CD8-positive, alpha-beta memory T cell (primary cell): ENCODE measurements around the gene DTNB. TPM values are rescaled to one million over a fixed set of nuclear protein-coding genes. Genes with fewer than 3 reads are reported as not detected.
"Not testable (repeated sequence)": the region's sequence is repeated elsewhere in the genome, so short reads cannot be mapped to it uniquely, and the experiment has no call there.

Experiments
- CTCF ChIA-PET: fragments of 350-600 bp; sonication (Branson Sonifier 250); formaldehyde crosslinking; loops from one replicate; lab custom pipeline; 2021; ENCODE audit warnings: antibody characterized with exemption; lab: Charles Lee
- POLR2A ChIA-PET: fragments of 350-600 bp; sonication (Branson Sonifier 250); formaldehyde crosslinking; loops from one replicate; lab custom pipeline; 2021; ENCODE audit warnings: antibody characterized with exemption; lab: Charles Lee
- DNase-seq, 5 donors: peaks; one replicate each; pipeline versions ENCODE4 v3.0.0 to v3.0.0-alpha.2; 2020 to 2022; ENCODE audit warnings: mixed read lengths in 1 of 5
- H3K27ac ChIP-seq: one replicate; pipeline ENCODE4 v1.7.0; 2013; ENCODE audit warnings: low read depth, mild to moderate bottlenecking, low read length, moderate library complexity
- H3K27me3 ChIP-seq: 2 replicates; pipeline ENCODE4 v1.7.0; 2013; ENCODE audit warnings: low read length, mild to moderate bottlenecking; ENCODE audit not compliant: insufficient read depth, poor library complexity, severe bottlenecking
- H3K36me3 ChIP-seq: 2 replicates; pipeline ENCODE4 v1.7.0; 2013; ENCODE audit warnings: mild to moderate bottlenecking, low read length, moderate library complexity; ENCODE audit not compliant: insufficient read depth
- H3K4me1 ChIP-seq: 2 replicates; pipeline ENCODE4 v1.7.0; 2013; ENCODE audit warnings: mild to moderate bottlenecking, low read length, moderate library complexity; ENCODE audit not compliant: insufficient read depth
- H3K4me3 ChIP-seq: 2 replicates; pipeline ENCODE4 v1.7.0; 2013; ENCODE audit warnings: mild to moderate bottlenecking, low read length
- H3K9me3 ChIP-seq: 2 replicates; pipeline ENCODE4 v1.7.0; 2013; ENCODE audit warnings: mild to moderate bottlenecking, low read length
- H3K27ac Mint-ChIP-seq, 8 donors: one replicate each; pipeline ENCODE4 v1.8.0; 2020 to 2021; ENCODE audit warnings: mixed read lengths in 8 of 8, mild to moderate bottlenecking in 6 of 8, inconsistent platforms in 3 of 8, moderate library complexity in 3 of 8
- H3K27me3 Mint-ChIP-seq, 2 donors: one replicate each; pipeline ENCODE4 v1.8.0; 2020 to 2021; ENCODE audit warnings: mixed read lengths in 2 of 2, mild to moderate bottlenecking in 1 of 2, moderate library complexity in 1 of 2
- H3K36me3 Mint-ChIP-seq, 3 donors: one replicate each; pipeline ENCODE4 v1.8.0; 2020 to 2021; ENCODE audit warnings: mixed read lengths in 3 of 3, inconsistent platforms in 1 of 3, mild to moderate bottlenecking in 1 of 3
- H3K4me1 Mint-ChIP-seq, 3 donors: one replicate each; pipeline ENCODE4 v1.8.0; 2020 to 2021; ENCODE audit warnings: mixed read lengths in 3 of 3, inconsistent platforms in 1 of 3, mild to moderate bottlenecking in 1 of 3
- H3K4me3 Mint-ChIP-seq, 7 donors: one replicate each; pipeline ENCODE4 v1.8.0; 2020 to 2021; ENCODE audit warnings: mixed read lengths in 7 of 7, mild to moderate bottlenecking in 6 of 7, moderate library complexity in 4 of 7, inconsistent platforms in 2 of 7
- H3K9me3 Mint-ChIP-seq, 5 donors: one replicate each; pipeline ENCODE4 v1.8.0; 2020 to 2022; ENCODE audit warnings: mixed read lengths in 5 of 5, mild to moderate bottlenecking in 3 of 5, moderate library complexity in 2 of 5, inconsistent platforms in 1 of 5
- polyA plus RNA-seq: library from polyadenylated mRNA; unstranded; fragments of 300-500 nt; fragmentation: Illumina TruSeq; gene quantifications from one replicate; pipeline ENCODE4 v1.2.3, GENCODE V29; 2021
- total RNA-seq, 2 experiments: library from RNA; stranded (reverse); gene quantifications; one replicate each; pipeline ENCODE4 v1.2.3, GENCODE V29; 2021

The DTNB gene
- total and polyA plus RNA-seq, 3 experiments from 2014 or later = 15.2 to 19.4 (median 16.8) TPM

- POLR2A ChIA-PET = no interaction called here
- H3K9me3 Mint-ChIP-seq = no peaks in the 10 kb centered on the region
- Histone ChIP-seq H3K4me3 (no peak overlapping the region), H3K9me3 (no peaks in the 10 kb centered on the region), H3K4me1 (no peaks in the 10 kb centered on the region), H3K27me3 (no peaks in the 10 kb centered on the region), H3K27ac (no peak overlapping the region), H3K36me3 (no peaks in the 10 kb centered on the region)
- CTCF ChIA-PET = no interaction called here
- no peak for DNase-seq
- H3K27me3 Mint-ChIP-seq = no peaks in the 10 kb centered on the region
- peaks cover 0 to 19% (median 6%) of the 10 kb centered on the region in 3 donors for H3K4me1 Mint-ChIP-seq
- H3K27ac Mint-ChIP-seq = no peak overlapping the region
- no peak overlapping the region for H3K4me3 Mint-ChIP-seq
- peaks cover 20 to 24% (median 24%) of the 10 kb centered on the region in 3 donors for H3K36me3 Mint-ChIP-seq
These were observed 258.6 kb downstream of the DTNB start for GRCh38 chr2:25414781-25415180.

- H3K27me3 Mint-ChIP-seq, CTCF ChIA-PET, POLR2A ChIA-PET, H3K27me3 ChIP-seq, H3K4me3 Mint-ChIP-seq, H3K27ac ChIP-seq, H3K4me1 ChIP-seq, H3K27ac Mint-ChIP-seq, H3K4me3 ChIP-seq, H3K9me3 ChIP-seq, DNase-seq, H3K36me3 ChIP-seq, H3K9me3 Mint-ChIP-seq: not testable (repeated sequence)
- Mint-ChIP-seq H3K4me1 (peaks cover 0 to 12% (median 6%) of the 10 kb centered on the region in 3 donors), H3K36me3 (peaks cover 10 to 14% (median 12%) of the 10 kb centered on the region in 3 donors)
These were observed 260.0 kb downstream of the DTNB start for GRCh38 chr2:25413409-25413808.

GRCh38 chr2:25411753-25412152, 261.6 kb downstream of the DTNB start:
- Mint-ChIP-seq H3K27me3 (no peaks in the 10 kb centered on the region), H3K4me1 (peaks cover 0 to 4% (median 3%) of the 10 kb centered on the region in 3 donors), H3K9me3 (no peaks in the 10 kb centered on the region), H3K27ac (peak overlapping the region in 1 of 8 donors; percentile 8), H3K4me3 (no peak overlapping the region), H3K36me3 (peaks cover 4 to 8% (median 6%) of the 10 kb centered on the region in 3 donors)
- ChIA-PET POLR2A (no interaction called here), CTCF (interaction anchor here (1.4 kb wide), 1 partner anchor 35 kb away, joined by 3 read pairs; no protein-coding TSS in a partner anchor)
- Histone ChIP-seq H3K9me3 (no peaks in the 10 kb centered on the region), H3K27ac (no peak overlapping the region), H3K36me3 (no peaks in the 10 kb centered on the region), H3K27me3 (no peaks in the 10 kb centered on the region), H3K4me1 (no peaks in the 10 kb centered on the region), H3K4me3 (no peak overlapping the region)
- DNase-seq = no peak

- Histone ChIP-seq H3K4me1 (no peaks in the 10 kb centered on the region), H3K9me3 (no peaks in the 10 kb centered on the region), H3K27me3 (no peaks in the 10 kb centered on the region), H3K27ac (no peak overlapping the region), H3K4me3 (no peak overlapping the region), H3K36me3 (no peaks in the 10 kb centered on the region)
- POLR2A ChIA-PET = no interaction called here
- H3K4me1 Mint-ChIP-seq = no peaks in the 10 kb centered on the region
- no peak overlapping the region for H3K4me3 Mint-ChIP-seq
- no peak overlapping the region for H3K27ac Mint-ChIP-seq
- no peaks in the 10 kb centered on the region for H3K27me3 Mint-ChIP-seq
- no peaks in the 10 kb centered on the region for H3K9me3 Mint-ChIP-seq
- peaks cover 4 to 10% (median 7%) of the 10 kb centered on the region in 3 donors for H3K36me3 Mint-ChIP-seq
- CTCF ChIA-PET = no interaction called here
- no peak for DNase-seq
These were observed 262.1 kb downstream of the DTNB start for GRCh38 chr2:25411281-25411680.

GRCh38 chr2:25410370-25410769, 263.0 kb downstream of the DTNB start:
- Histone ChIP-seq H3K27ac (no peak overlapping the region), H3K4me1 (no peaks in the 10 kb centered on the region), H3K9me3 (no peaks in the 10 kb centered on the region), H3K36me3 (no peaks in the 10 kb centered on the region), H3K4me3 (no peak overlapping the region), H3K27me3 (no peaks in the 10 kb centered on the region)
- peaks cover 4 to 15% (median 4%) of the 10 kb centered on the region in 3 donors for H3K36me3 Mint-ChIP-seq
- no peaks in the 10 kb centered on the region for H3K27me3 Mint-ChIP-seq
- H3K27ac Mint-ChIP-seq = no peak overlapping the region
- DNase-seq = no peak
- POLR2A ChIA-PET = no interaction called here
- no peak overlapping the region for H3K4me3 Mint-ChIP-seq
- H3K9me3 Mint-ChIP-seq = no peaks in the 10 kb centered on the region
- H3K4me1 Mint-ChIP-seq = no peaks in the 10 kb centered on the region
- CTCF ChIA-PET = no interaction called here

GRCh38 chr2:25409468-25409867, 263.9 kb downstream of the DTNB start:
- POLR2A ChIA-PET = no interaction called here
- Histone ChIP-seq H3K36me3 (no peaks in the 10 kb centered on the region), H3K27me3 (no peaks in the 10 kb centered on the region), H3K9me3 (no peaks in the 10 kb centered on the region), H3K4me3 (no peak overlapping the region), H3K4me1 (no peaks in the 10 kb centered on the region), H3K27ac (no peak overlapping the region)
- Mint-ChIP-seq H3K36me3 (peaks cover 4 to 15% (median 4%) of the 10 kb centered on the region in 3 donors), H3K27me3 (no peaks in the 10 kb centered on the region), H3K27ac (peak overlapping the region in 2 of 8 donors; percentile 8 to 43), H3K4me1 (no peaks in the 10 kb centered on the region), H3K9me3 (no peaks in the 10 kb centered on the region), H3K4me3 (no peak overlapping the region)
- CTCF ChIA-PET = no interaction called here
- DNase-seq = no peak

- H3K4me3 ChIP-seq = no peak overlapping the region
- DNase-seq = no peak
- Mint-ChIP-seq H3K9me3 (no peaks in the 10 kb centered on the region), H3K4me1 (peaks cover 0 to 2% (median 1%) of the 10 kb centered on the region in 3 donors), H3K27me3 (no peaks in the 10 kb centered on the region), H3K4me3 (no peak overlapping the region), H3K36me3 (peaks cover 3 to 15% (median 4%) of the 10 kb centered on the region in 3 donors), H3K27ac (peak overlapping the region in 1 of 8 donors; percentile 43)
- ChIA-PET POLR2A (no interaction called here), CTCF (no interaction called here)
- H3K27ac ChIP-seq = no peak overlapping the region
- H3K9me3 ChIP-seq = no peaks in the 10 kb centered on the region
- no peaks in the 10 kb centered on the region for H3K27me3 ChIP-seq
- no peaks in the 10 kb centered on the region for H3K4me1 ChIP-seq
- no peaks in the 10 kb centered on the region for H3K36me3 ChIP-seq
These were observed 264.3 kb downstream of the DTNB start for GRCh38 chr2:25409044-25409443.

GRCh38 chr2:25405611-25406295, 267.6 kb downstream of the DTNB start:
- Mint-ChIP-seq H3K27ac (peak overlapping the region in 2 of 8 donors; percentile 9 to 46), H3K36me3 (peaks cover 0 to 15% (median 5%) of the 10 kb centered on the region in 3 donors), H3K4me1 (peaks cover 16 to 20% (median 18%) of the 10 kb centered on the region in 3 donors), H3K4me3 (no peak overlapping the region), H3K9me3 (no peaks in the 10 kb centered on the region), H3K27me3 (no peaks in the 10 kb centered on the region)
- Histone ChIP-seq H3K4me3 (no peak overlapping the region), H3K9me3 (no peaks in the 10 kb centered on the region), H3K27me3 (no peaks in the 10 kb centered on the region), H3K27ac (no peak overlapping the region), H3K4me1 (no peaks in the 10 kb centered on the region), H3K36me3 (no peaks in the 10 kb centered on the region)
- ChIA-PET POLR2A (no interaction called here), CTCF (no interaction called here)
- no peak for DNase-seq
